SH-SY5Y (cell line): ENCODE results near the gene CYP51A1.

Source experiments
- GATA2 ChIP-seq: IDR thresholded peaks from 2 replicates; pipeline ENCODE4 v1.6.1; 2011; ENCODE audit warnings: mild to moderate bottlenecking, low read depth, low read length
- GATA3 ChIP-seq: IDR thresholded peaks from 2 replicates; pipeline ENCODE4 v1.6.1; 2011; ENCODE audit warnings: low read depth, mild to moderate bottlenecking, low read length, moderate library complexity

GRCh38 chr7:92177362-92177761 lies 43.1 kb upstream of the CYP51A1 start:
- no peak for TF ChIP-seq GATA2
- no peak for TF ChIP-seq GATA3
